Measurements from ENCODE around the gene BBOX1. TPM values are rescaled to one million over a fixed set of nuclear protein-coding genes. Genes with fewer than 3 reads are reported as not detected.

Gene BBOX1
- total and polyA plus RNA-seq, 2 of the 8 experiments (the other 6 are each of a cell fraction or from before 2014, with no cell fraction given) = not detected

DNA sequence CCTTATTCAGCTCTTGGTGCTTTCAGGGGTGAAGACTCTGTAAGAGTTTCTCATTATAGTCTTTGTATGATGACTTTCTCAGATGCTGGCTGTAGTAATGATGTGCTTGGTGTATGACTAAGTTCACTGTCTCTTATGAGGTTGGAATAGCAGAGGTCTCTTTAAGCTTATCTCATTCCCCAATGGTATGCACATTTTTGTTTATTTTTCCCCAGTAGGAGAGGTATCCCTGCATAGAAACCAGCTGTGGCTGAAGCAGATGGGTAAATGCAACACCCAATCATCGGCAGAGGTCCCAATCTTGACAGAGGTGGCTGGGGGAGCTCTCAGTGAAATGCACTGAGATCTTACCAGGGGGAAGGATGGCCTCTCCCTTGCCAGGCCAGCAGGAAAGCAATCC is 34.6 kb downstream of the BBOX1 start:
- no peak overlapping the region for H3K4me2 ChIP-seq (ENCODE audit: insufficient read depth in 1 of 2, low read depth in 2 of 2, low read length in 2 of 2)
- H3K14ac ChIP-seq (ENCODE audit: insufficient read length) = no peak overlapping the region
- H3K9me3 ChIP-seq (ENCODE audit: insufficient read depth in 2 of 2, low read depth in 1 of 2, low read length in 1 of 2) = no peaks in the 10 kb centered on the region
- FAIRE-seq (no peak), DNase-seq (ENCODE audit: low read depth in 1 of 2, low spot score in 2 of 2) (no peak)
- H2BK120ac ChIP-seq (replicated peaks; ENCODE audit: low read depth, low read length) = no peak overlapping the region
- H2BK15ac ChIP-seq (ENCODE audit: low read length) = no peak overlapping the region
- no peak overlapping the region for H3K56ac ChIP-seq (replicated peaks; ENCODE audit: insufficient read length, low read depth, low read length)
- no peak overlapping the region for H3K9ac ChIP-seq (replicated peaks in 1 of 4; ENCODE audit: extremely low read depth in 1 of 4, low read depth in 3 of 4, low read length in 3 of 4)
- no peaks in the 10 kb centered on the region; the same call in 1 of the 2 replicates for H3K23me2 ChIP-seq (ENCODE audit: low read depth, low read length)
- H2AFZ ChIP-seq (ENCODE audit: low read length) = no peak overlapping the region
- no peaks in the 10 kb centered on the region for H3K79me1 ChIP-seq (ENCODE audit: low read depth, low read length)
- H3K27me3 ChIP-seq (replicated peaks in 1 of 4; ENCODE audit: control insufficient read depth in 3 of 4, extremely low read depth in 1 of 4, insufficient read depth in 3 of 4, low read length in 3 of 4) = no peaks in the 10 kb centered on the region
- H3K4me1 ChIP-seq (replicated peaks in 1 of 4; ENCODE audit: control insufficient read depth in 3 of 4, insufficient read depth in 4 of 4, low read length in 3 of 4) = peaks cover 0 to 7% (median 0%) of the 10 kb centered on the region in 4 experiments; a peak in 2 of 7 replicates
- no peak for TF ChIP-seq CBX8 (IDR thresholded peaks at IDR 0.05; ENCODE audit: borderline replicate concordance, low read depth, low read length)
- TF ChIP-seq TBP (IDR thresholded peaks at IDR 0.05; ENCODE audit: low read depth, low read length) = no peak
- no peak for TF ChIP-seq KDM5A (IDR thresholded peaks at IDR 0.05; ENCODE audit: low read length)
- TF ChIP-seq, protein P1, sequence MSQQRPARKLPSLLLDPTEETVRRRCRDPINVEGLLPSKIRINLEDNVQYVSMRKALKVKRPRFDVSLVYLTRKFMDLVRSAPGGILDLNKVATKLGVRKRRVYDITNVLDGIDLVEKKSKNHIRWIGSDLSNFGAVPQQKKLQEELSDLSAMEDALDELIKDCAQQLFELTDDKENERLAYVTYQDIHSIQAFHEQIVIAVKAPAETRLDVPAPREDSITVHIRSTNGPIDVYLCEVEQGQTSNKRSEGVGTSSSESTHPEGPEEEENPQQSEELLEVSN (IDR thresholded peaks at IDR 0.05) = no peak
- H2BK12ac ChIP-seq (ENCODE audit: low read depth, low read length) = no peak overlapping the region
- no peak overlapping the region for H2BK5ac ChIP-seq (ENCODE audit: low read depth, low read length)
- H4K91ac ChIP-seq (replicated peaks; ENCODE audit: insufficient read length, low read length) = no peak overlapping the region
- no peak overlapping the region for H2BK20ac ChIP-seq (ENCODE audit: low read length)
- H4K5ac ChIP-seq (ENCODE audit: insufficient read length, low read depth, low read length) = no peak overlapping the region
- no peak overlapping the region for H3K23ac ChIP-seq (ENCODE audit: insufficient read length)
- H3K18ac ChIP-seq (ENCODE audit: extremely low read depth, low read length) = no peak overlapping the region
- CTCF ChIA-PET (ENCODE audit: partially characterized antibody) = interaction anchor here (0.9 to 1.8 kb wide), 2 partner anchors 9 to 84 kb away, joined by 3 to 4 read pairs; no protein-coding TSS in a partner anchor
- no peaks in the 10 kb centered on the region for H4K20me1 ChIP-seq (replicated peaks in 1 of 2; ENCODE audit: control insufficient read depth in 1 of 2, insufficient read depth in 2 of 2, low read length in 2 of 2)
- H4K8ac ChIP-seq (ENCODE audit: extremely low read depth, insufficient read depth, low read length) = no peak overlapping the region
- no peak overlapping the region for H3K4me3 ChIP-seq (ENCODE audit: extremely low read depth in 1 of 4, insufficient read depth in 2 of 4, low read depth in 3 of 4, low read length in 4 of 4)
- H3K36me3 ChIP-seq (ENCODE audit: control insufficient read depth in 2 of 4, insufficient read depth in 4 of 4, low read length in 3 of 4) = no peaks in the 10 kb centered on the region
- H3K27ac ChIP-seq (ENCODE audit: low read depth, low read length) = no peak overlapping the region
- no peaks in the 10 kb centered on the region for H3K79me2 ChIP-seq (ENCODE audit: control insufficient read depth in 1 of 2, insufficient read depth in 2 of 2, low read length in 2 of 2)
- H2AK5ac ChIP-seq (ENCODE audit: low read depth, low read length) = no peak overlapping the region
- no peak overlapping the region for H3K4ac ChIP-seq (replicated peaks; ENCODE audit: insufficient read length, low read depth, low read length)
- POLR2A ChIA-PET (ENCODE audit: partially characterized antibody) = no interaction called here
- 92% methylated on average over 1 of the region's 1 CpG; no CpG with 5 or more reads in 1 of the 2 experiments for WGBS, 2 experiments (ENCODE audit: extremely low coverage in 1 of 2, insufficient coverage in 1 of 2, insufficient read length in 1 of 2, insufficient replicate concordance in 2 of 2, low coverage in 1 of 2, low lambda C conversion rate in 2 of 2, missing lambda C conversion rate in 1 of 2)

Measured in H1 (cell line).